Fibroblast of skin of right quadriceps (primary cell): ENCODE results near the gene DEPP1.
A peak's percentile ranks its signal among the peaks of the same experiment; 100 is the strongest.

Experiments used
- DNase-seq: peaks from one replicate; pipeline ENCODE4 v3.0.0-alpha.2; 2013

DEPP1 gene

GRCh38 chr10:44978213-44978569 is 418 bp downstream of the DEPP1 start:
- DNase-seq: no peak

DNA sequence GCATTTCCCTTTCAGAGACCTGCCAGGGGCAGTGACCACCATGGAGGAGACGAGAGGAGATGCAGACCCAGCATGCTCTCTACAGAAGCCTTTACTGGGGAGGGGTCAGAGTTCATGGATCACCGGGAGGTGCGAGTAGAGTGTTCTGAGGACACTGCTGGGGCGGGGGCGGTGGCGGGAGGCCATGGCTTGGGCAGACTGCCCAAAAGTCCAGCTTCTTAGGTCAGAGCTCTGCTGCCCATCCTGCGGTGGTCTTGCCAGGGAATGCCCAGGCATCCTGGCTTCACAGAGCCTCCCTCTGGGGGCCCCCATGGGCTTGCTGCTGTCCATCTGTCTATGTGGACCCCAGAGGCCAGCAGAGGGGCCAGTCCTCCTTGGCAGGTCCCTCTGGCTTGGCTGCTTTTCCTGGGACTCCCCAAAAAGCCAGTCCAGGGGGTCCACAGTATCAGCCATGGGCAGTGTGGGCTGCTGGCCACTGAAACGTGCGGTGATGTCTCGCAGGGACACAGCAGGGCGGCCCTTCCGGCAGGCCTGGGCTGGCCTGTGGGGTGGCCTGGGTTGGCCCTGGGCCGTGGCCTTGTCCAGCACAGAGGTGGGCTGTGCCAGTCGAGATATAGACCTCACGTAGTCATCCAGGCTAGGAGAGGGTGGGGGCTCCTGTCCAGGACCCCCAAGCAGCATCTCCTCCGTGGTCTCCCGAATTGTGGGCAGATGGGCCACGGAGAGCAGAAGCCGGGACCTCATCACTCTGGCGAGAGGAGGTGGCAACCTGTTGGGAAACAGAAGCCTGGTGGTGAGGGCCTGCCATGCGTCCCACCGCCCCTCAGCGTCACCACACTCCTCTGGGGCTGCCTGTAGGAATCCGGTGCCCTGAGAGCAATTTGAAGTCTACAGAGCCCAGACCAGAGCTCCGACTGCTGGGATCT is 1.1 kb downstream of the DEPP1 start:
- DNase-seq: no peak

DNA sequence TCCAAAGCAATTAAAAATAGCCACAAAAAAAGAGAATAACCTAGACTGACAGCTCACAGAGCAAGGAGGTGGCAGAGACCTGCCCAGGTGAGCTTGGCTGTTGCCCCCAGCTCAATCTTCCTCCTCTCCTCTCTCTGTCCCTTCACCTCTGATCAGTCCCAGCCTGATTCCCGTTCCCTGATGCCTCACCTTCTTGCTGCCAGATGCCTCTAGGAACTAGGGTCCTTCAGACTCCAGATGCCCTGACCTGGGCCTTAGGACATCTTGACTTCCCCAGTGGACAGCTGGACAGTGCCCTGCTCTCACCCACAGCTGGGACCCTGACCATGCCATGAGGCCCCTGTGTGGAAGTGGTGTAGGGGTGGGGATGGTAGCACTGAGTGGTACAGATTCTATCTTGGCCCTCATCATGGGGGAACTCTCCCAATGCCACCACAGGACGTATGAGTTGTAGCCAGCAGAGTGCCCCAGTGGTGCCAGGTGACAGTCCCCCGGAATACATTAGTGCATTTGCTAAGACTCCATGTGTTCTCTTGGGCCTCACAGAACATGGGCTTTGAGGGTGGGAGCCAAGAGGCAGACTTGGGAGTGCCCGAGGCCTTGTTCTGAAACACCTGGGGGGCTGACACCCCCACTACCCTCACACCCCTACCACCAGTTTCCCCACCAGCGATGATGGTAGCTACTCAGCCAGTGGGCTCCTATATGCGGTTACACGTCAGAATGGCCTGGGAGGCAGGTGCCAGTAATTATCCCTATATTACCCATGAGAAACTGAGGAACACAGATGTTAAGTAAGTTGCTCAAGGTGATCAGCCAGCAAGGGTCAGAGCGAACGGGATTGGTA is 2.0 kb downstream of the DEPP1 start:
- DNase-seq: no peak

DNA sequence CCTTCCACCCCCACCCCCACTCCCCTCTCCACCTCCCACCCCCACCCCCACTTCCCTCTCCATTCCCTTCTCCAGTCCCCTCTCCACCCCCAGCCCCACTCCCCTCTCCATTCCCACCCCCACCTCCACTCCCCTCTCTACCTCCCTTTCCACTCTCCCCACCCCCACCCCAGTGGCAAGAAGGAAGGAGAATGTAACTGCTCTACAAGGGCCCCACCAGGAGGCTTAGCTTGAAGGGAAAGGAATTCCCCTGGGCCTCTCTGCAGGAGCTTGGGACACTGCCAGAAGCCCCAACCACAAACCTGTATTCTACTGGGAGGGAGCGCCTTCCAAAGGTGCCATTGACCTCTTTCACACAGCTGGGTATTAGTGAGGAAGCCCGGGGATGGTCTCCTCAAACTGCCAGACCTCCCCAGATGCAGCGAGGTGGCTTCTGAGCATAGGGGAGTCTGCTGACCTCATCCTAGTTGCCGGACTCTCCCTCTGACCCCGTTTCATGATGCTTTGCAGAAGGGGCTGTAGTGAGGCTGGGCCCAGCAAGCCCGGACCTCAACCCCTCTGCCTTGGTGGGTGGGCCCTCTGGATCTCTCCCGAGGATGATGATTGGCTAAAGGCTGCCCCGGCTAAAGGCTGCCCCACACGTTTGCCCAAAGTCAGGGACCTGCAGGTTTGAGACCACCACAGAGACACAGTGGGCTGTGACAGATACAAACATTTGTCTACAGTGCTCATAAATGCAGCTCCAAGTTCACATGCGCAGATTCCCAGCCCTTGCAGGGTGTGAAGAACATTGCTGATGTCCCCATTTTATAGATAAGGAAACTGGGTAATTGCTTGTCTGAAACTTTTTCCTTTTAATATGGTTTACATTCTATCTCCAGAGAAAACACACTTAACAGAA is 2.9 kb downstream of the DEPP1 start:
- DNase-seq: peak; percentile 71

- peak; percentile 59 for DNase-seq
Observed at GRCh38 chr10:44974628-44975430, 3.8 kb downstream of the DEPP1 start.

GRCh38 chr10:44974082-44974627 is 4.5 kb downstream of the DEPP1 start:
- no peak for DNase-seq

DNA sequence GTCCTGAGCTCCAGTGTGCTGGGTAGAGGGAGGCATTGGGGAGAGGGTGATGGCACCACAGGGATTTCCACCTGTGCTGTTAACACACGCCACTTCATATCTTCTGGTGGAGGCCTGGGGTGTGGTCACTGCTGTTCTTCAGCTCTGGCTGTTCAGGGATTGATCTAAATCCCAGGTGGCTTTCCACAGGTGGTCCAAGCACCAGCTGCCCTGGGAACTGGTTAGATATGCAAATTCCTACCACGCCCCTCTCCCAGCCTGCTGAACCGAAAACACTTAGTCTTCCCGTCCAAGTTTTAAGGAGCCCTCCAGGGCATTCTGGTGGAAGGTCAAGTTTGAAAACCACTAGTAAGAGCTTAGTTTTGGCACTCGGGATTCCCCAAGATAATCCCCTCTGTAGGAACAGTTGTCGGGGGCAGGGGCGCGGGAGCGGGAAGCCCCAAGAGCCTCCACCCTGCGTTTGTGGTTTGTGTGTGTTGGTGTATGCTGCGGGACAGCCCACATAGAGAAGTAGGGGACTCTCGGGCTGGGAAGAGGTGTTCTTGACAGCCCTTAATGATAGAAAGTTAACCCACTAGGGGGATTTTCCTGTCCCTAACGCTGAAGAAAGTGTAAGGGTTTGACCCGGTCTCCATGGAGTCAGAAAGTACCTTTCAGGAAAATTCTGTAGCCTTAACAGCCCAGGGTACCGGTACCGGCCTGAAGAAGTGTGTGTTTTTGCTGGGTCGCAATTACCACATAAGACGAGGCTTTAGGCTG is 5.1 kb downstream of the DEPP1 start:
- DNase-seq: no peak

DNA sequence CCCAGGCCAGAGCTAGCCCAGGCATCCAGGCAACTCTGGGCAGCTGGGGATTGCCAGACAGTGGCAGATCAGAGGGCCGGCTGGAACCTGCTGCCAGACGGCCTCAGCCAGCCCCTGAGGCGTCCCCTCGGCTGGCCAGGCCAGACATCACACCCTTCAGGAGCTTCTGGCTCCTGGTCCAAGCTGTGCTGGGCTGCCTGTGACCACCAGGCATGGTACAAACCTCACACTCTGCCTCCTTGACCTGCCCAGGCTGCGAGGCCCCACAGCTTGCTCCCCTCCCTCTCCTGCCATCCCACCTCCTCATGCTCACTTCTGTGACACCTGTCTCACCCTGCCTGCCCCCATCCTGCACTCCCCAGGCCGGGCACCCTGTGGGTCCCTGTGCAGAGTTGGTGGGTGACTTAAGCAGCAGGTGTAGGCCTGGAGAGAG is 5.7 kb downstream of the DEPP1 start:
- DNase-seq: no peak

DNA sequence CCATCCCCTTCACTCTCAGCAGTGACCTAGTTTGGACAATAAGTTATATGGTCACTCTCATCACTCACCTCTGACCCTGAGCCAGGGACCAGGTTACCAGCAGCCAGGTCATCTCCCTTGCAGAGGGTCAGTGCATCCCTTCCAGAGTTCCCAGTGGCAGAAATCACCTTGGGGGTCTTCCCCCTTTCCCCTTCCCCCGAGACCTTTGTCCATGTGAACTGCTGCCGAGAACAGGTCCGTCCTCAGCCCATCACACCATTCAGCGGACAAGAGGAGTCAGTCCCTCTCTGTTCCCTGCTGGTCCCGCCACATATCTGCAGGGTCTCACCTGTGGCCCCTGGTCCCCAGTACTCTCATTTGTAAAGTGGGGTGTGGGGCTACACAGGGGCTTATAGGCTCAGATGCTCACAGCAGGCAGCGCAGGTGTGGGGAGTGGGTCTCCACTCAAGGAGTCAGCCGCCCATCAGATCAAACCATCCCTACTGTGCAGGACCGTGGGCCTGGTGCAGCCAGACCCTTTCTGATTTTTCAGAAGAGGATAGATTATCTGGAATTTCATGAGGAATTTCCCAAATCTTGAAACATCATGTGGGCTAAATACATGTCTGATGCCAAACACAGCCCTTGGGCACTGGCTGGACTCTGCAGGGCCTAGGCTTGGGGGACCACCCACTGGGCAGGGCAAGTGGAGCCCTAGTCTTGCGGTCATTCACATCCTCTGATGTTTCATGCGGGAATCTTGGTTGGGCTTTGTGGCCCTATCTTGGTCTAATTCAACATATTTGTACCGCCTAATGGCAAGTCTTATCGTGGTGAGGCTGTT is 6.5 kb downstream of the DEPP1 start:
- DNase-seq: no peak

GRCh38 chr10:44971434-44971833 is 7.2 kb downstream of the DEPP1 start:
- DNase-seq: no peak

DNA sequence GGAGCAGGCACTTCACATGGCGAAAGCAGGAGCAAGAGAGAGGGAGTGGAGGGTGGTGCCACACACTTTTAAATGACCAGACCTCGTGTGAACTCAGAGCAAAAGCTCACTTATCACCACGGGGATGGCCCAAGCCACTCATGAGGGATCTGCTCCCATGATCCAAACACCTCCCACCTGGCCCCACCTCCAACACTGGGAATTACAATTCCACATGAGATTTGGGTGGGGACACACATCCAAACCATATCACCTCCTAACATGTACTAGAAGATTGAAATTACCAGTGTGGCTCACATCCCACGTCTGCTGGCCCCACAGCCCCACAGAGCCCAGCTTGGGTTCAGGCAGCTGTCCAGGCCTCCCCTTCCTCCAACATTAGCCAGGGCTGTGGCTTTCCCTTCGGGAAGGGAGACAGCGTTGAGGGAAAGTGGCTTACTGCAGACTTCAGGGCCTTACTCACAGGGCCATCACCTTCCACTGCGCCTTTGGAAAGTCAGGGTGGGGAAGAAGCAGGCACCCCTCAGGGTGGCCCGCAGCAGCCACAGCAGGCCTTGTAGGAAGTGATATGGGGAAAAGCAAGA is 7.7 kb downstream of the DEPP1 start:
- no peak for DNase-seq

- DNase-seq: no peak
Observed at GRCh38 chr10:44969854-44970253, 8.8 kb downstream of the DEPP1 start.

GRCh38 chr10:44968500-44969400 is 9.9 kb downstream of the DEPP1 start:
- DNase-seq: no peak

DNA sequence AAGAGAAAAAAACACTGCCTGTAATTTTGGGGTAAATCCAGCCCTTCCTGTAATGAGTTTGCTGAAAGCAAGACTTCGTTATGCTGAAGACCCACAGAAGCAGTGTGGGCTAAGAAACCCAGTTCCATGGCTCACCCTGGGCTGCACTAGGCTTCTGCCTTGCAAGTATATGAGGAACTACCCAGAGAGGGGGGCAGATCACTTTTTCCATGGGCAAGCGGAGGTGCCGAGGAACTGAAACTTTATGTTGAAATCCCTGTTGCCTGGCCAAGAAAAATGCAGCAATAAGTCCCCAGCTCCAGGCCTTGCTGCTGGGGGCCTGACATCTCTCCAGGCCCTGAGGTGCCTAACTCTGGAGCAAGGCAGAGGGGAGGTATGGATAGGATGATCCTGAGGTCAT is 10.5 kb downstream of the DEPP1 start:
- DNase-seq: no peak

DNA sequence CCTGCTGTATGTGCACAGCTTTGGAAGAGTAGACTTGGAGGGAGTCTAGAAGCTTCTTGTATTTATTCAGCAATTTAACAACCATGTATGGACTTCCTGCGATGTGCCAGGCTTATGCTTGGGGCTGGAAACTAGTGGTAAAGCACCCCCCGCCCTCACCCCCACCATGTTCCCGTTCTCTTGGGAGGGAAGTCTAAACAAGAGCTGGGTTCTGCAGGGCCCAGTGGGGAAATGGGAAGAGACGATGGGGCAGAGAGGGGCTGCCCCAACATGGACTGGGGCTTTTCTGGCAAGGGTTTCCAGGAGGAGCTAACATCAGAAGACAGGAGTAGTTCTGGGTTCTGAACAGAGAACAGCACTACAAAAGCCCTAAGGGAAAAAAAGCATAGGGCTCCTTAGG is 11.0 kb downstream of the DEPP1 start:
- no peak for DNase-seq

DNA sequence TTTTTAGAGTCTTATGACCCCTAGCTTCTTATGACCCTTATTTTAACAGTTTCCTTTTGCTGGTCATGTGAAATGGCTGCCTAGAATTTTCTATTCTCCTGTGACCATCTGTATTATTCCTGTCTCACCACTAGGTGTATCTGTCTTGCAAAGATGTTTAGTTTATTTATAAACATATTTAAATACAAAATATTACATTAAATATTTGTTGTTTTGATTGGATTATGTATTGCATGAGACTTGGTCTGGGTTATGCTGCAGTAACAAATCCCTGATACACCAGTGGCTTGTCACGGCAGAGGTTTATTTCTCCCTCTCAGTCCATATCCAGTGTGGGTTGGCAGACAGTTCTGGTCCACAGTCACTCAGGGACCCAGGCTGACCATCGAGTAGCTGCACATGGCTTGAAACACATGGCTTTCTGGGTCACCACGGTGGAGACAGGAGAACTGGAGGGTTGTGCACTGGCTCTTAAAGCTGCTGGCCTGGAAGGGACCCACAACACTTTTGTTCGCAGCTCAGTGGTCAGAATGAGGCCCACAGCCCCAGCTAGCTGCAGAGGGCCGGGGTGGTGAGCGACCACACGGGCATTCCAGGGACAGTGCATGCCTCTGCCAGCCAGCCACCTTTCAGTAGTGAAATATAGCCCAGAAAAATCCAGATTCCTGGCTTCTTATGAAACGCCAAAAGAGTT is 11.6 kb downstream of the DEPP1 start:
- DNase-seq: no peak

DNA sequence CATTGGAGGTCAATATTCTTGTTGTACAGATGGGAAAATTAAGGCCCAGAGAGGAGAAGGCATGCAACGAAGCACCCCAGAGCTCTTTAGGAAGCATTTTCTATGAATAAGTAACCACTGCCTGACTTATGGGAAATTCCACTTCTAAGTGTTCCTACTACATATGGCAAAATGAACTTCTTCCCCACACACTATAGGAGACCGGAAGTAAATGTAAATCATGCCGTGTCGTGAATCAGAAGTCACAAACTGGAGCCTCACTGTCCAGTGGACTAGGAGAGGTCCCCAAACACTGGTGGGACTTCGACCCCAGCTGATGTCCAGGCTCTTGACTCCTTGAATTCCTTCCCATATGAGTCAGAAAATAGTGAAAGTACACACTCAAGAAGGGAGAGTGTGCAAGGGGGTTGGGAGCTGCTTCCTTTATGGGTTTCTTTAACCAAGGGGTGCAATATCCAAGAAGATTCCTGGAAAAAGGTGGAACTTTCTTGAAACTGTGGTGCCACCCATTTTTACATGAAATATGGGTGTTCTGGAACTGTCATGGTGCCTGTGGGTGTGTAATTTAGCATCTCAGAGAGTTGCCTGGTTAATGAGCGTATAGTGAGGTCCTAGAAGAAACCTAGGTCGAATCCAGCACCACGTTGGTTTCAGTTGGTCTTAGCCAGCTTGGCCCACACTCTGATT is 12.3 kb downstream of the DEPP1 start:
- no peak for DNase-seq
